Measurements from ENCODE around the gene PDIA2.
A peak's percentile ranks its signal among the peaks of the same experiment; 100 is the strongest.
"Not testable (repeated sequence)": the region's sequence is repeated elsewhere in the genome, so short reads cannot be mapped to it uniquely, and the experiment has no call there.

Gene PDIA2

DNA sequence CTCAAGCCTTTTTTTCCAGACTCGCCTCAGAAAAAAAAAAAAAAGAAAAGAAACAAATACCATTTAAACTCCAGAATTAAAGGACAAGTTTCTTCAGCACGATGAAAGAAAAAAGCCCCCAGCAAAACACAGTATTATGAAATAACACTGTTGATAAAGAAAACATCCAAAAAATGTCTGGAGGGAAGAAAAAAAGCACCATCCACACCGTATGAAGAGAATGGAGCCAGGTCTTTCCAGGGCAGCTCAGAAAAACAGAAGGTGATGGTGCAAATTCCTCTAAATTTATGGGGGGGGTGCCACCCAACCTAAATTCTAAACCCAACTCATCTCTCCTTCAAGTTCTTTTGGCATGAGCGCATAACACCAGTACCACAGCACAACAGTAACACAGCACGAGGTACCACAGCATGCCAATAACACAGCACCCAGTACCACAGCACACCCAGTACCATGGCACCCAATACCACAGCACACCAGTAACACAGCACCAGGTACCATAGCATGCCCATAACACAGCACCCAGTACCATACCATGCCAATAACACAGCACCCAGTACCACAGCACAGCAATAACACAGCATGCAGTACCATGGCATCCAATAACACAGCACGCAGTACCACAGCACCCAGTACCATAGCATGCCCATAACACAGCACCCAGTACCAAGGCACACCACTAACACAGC lies 50.6 kb downstream of the PDIA2 start:
- Histone ChIP-seq H3K27ac (no peak overlapping the region), H3K27me3 (no peaks in the 10 kb centered on the region), H3K4me3 (ENCODE audit: low read depth in 1 of 2, low read length in 1 of 2) (no peak overlapping the region), H3K36me3 (no peaks in the 10 kb centered on the region), H3K9me3 (no peaks in the 10 kb centered on the region), H3K4me1 (ENCODE audit: control insufficient read depth in 1 of 2, insufficient read depth in 1 of 2, low read depth in 1 of 2, low read length in 1 of 2) (peaks cover 60 to 64% of the 10 kb centered on the region in 2 experiments)
- TF ChIP-seq, protein P1, sequence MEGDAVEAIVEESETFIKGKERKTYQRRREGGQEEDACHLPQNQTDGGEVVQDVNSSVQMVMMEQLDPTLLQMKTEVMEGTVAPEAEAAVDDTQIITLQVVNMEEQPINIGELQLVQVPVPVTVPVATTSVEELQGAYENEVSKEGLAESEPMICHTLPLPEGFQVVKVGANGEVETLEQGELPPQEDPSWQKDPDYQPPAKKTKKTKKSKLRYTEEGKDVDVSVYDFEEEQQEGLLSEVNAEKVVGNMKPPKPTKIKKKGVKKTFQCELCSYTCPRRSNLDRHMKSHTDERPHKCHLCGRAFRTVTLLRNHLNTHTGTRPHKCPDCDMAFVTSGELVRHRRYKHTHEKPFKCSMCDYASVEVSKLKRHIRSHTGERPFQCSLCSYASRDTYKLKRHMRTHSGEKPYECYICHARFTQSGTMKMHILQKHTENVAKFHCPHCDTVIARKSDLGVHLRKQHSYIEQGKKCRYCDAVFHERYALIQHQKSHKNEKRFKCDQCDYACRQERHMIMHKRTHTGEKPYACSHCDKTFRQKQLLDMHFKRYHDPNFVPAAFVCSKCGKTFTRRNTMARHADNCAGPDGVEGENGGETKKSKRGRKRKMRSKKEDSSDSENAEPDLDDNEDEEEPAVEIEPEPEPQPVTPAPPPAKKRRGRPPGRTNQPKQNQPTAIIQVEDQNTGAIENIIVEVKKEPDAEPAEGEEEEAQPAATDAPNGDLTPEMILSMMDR (IDR thresholded peaks at IDR 0.05): no peak

DNA sequence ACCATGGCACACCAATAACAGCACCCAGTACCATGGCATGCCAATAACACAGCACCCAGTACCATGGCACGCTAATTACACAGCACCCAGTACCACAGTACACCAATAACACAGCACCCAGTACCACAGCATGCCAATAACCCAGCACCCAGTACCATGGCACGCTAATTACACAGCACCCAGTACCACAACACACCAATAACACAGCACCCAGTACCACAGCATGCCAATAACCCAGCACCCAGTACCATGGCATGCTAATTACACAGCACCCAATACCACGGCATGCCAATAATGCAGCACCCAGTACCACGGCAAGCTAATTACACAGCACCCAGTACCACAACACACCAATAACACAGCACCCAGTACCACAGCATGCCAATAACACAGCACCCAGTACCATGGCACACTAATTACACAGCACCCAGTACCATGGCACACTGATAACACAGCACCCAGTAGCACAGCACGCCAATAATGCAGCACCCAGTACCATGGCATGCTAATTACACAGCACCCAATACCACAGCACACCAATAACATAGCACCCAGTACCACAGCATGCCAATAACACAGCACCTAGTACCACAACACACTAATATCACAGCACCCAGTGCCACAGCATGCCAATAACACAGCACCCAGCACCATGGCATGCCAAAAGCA lies 51.3 kb downstream of the PDIA2 start:
- H3K4me3 ChIP-seq (ENCODE audit: low read depth in 1 of 2, low read length in 1 of 2); H3K27me3 ChIP-seq; H3K36me3 ChIP-seq; H3K27ac ChIP-seq; H3K9me3 ChIP-seq: not testable (repeated sequence)
- H3K4me1 ChIP-seq (ENCODE audit: control insufficient read depth in 1 of 2, insufficient read depth in 1 of 2, low read depth in 1 of 2, low read length in 1 of 2): peaks cover 67 to 68% of the 10 kb centered on the region in 2 experiments

DNA sequence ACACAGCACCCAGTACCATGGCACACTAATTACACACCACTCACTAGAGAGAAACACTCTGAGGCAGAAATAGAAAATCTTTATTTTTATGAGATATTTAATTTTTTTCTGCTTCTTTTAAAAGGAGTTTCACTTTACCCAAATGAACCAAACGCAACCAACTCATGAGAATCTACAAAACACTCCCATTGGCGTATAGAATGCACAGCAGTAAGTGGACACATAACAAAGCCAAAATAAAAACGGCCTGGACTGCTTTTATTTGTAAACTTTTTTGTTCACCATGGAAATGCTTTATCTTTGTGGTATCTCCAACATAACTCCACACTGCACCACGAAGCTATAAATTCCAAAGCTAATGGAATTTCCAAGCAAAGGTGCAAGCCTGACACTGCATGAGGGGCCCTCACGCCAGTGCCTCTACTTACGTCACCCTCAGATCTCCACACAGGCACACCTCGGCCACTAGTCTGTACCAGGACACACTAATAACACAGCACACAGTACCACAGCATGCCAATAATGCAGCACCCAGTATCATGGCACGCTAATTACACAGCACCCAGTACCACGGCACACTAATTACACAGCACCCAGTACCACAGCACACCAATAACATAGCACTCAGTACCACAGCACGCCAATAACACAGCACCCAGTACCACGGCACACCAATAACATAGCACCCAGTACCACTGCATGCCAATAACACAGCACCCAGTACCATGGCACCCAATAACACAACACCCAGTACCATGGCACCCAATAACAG lies 52.1 kb downstream of the PDIA2 start:
- not testable (repeated sequence) for H3K4me3 ChIP-seq (ENCODE audit: low read depth in 1 of 2, low read length in 1 of 2); H3K9me3 ChIP-seq; H3K36me3 ChIP-seq; H3K27me3 ChIP-seq
- H3K27ac ChIP-seq: peak overlapping the region; percentile 91
- H3K4me1 ChIP-seq (ENCODE audit: control insufficient read depth in 1 of 2, insufficient read depth in 1 of 2, low read depth in 1 of 2, low read length in 1 of 2): peaks cover 74 to 75% of the 10 kb centered on the region in 2 experiments

DNA sequence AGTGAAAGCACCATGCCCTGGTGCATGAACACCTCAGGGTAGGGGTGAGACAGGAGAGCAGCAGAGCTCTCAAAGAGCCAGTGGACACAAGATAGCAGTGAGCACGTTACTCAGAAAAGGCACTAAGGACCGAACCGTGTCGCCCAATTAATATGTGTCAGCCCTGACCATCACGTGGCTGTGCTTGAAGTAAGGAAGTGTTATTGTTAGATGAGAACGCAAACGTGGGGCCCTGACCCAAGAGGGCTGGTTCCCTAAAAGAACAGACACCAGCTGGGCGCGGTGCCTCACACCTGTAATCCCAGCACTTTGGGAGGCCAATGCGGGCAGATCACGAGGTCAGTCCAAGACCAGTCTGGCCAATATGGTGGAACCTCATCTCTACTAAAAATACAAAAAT lies 53.3 kb downstream of the PDIA2 start:
- Histone ChIP-seq H3K27me3 (no peaks in the 10 kb centered on the region), H3K27ac (peak overlapping the region; percentile 91), H3K9me3 (no peaks in the 10 kb centered on the region), H3K4me3 (ENCODE audit: low read depth in 1 of 2, low read length in 1 of 2) (peak overlapping the region; percentile 42 to 43), H3K36me3 (no peaks in the 10 kb centered on the region), H3K4me1 (ENCODE audit: control insufficient read depth in 1 of 2, insufficient read depth in 1 of 2, low read depth in 1 of 2, low read length in 1 of 2) (peaks cover 75 to 87% of the 10 kb centered on the region in 2 experiments)
- TF ChIP-seq, protein P1 (IDR thresholded peaks at IDR 0.05): peak; percentile 20

Measured in neutrophil (primary cell).